ENCODE measurements around the gene PNMA6E. TPM values are rescaled to one million over a fixed set of nuclear protein-coding genes. Genes with fewer than 3 reads are reported as not detected.

Gene PNMA6E
- total and polyA plus RNA-seq, 4 donors = 0.08 TPM; not detected in 3

- H3K4me3 ChIP-seq = no peak overlapping the region
- 93 to 97% methylated on average over 4 of the region's 4 CpGs for WGBS, 2 donors
- H3K27me3 ChIP-seq (ENCODE audit: control insufficient read depth in 3 of 3, insufficient read depth in 3 of 3, low read length in 2 of 3) = no peaks in the 10 kb centered on the region
- peaks cover 0 to 16% (median 3%) of the 10 kb centered on the region in 5 donors for H3K4me1 ChIP-seq (ENCODE audit: control insufficient read depth in 5 of 5, insufficient read depth in 5 of 5, low read length in 5 of 5)
- H3K27ac ChIP-seq (ENCODE audit: low read depth in 1 of 2, low read length in 1 of 2) = no peak overlapping the region
- TF ChIP-seq CTCF (IDR thresholded peaks at IDR 0.05; ENCODE audit: control extremely low read depth, extremely low read depth) = no peak
- H3K9me3 ChIP-seq (ENCODE audit: control insufficient read depth in 4 of 4, insufficient read depth in 3 of 4, low read length in 3 of 4) = peaks cover 0 to 14% (median 4%) of the 10 kb centered on the region in 4 donors
- DNase-seq = no peak
- ATAC-seq (ENCODE audit: insufficient read depth, low FRiP score) = no peak
- H3K9ac ChIP-seq (ENCODE audit: insufficient read depth in 1 of 2, low read length in 2 of 2) = no peak overlapping the region
- H3K36me3 ChIP-seq (ENCODE audit: control insufficient read depth in 4 of 4, insufficient read depth in 4 of 4, low read length in 4 of 4) = no peaks in the 10 kb centered on the region
Observed at GRCh38 chrX:153378607-153379006, 22.5 kb downstream of the PNMA6E start.

- no peak overlapping the region for H3K27ac ChIP-seq (ENCODE audit: low read depth in 1 of 2, low read length in 1 of 2)
- ATAC-seq (ENCODE audit: insufficient read depth, low FRiP score) (no peak), DNase-seq (no peak)
- H3K4me3 ChIP-seq = no peak overlapping the region
- H3K36me3 ChIP-seq (ENCODE audit: control insufficient read depth in 4 of 4, insufficient read depth in 4 of 4, low read length in 4 of 4) = no peaks in the 10 kb centered on the region
- 76 to 98% methylated on average over 3 of the region's 3 CpGs for WGBS, 2 donors
- H3K27me3 ChIP-seq (ENCODE audit: control insufficient read depth in 3 of 3, insufficient read depth in 3 of 3, low read length in 2 of 3) = no peaks in the 10 kb centered on the region
- no peak for TF ChIP-seq CTCF (IDR thresholded peaks at IDR 0.05; ENCODE audit: control extremely low read depth, extremely low read depth)
- no peak overlapping the region for H3K9ac ChIP-seq (ENCODE audit: insufficient read depth in 1 of 2, low read length in 2 of 2)
- peaks cover 0 to 16% (median 3%) of the 10 kb centered on the region in 5 donors for H3K4me1 ChIP-seq (ENCODE audit: control insufficient read depth in 5 of 5, insufficient read depth in 5 of 5, low read length in 5 of 5)
- peaks cover 0 to 14% (median 4%) of the 10 kb centered on the region in 4 donors for H3K9me3 ChIP-seq (ENCODE audit: control insufficient read depth in 4 of 4, insufficient read depth in 3 of 4, low read length in 3 of 4)
Observed at GRCh38 chrX:153377727-153378126, 23.4 kb downstream of the PNMA6E start.

GRCh38 chrX:153375571-153375970, 25.6 kb downstream of the PNMA6E start:
- no peak overlapping the region for H3K4me3 ChIP-seq
- H3K9ac ChIP-seq (ENCODE audit: insufficient read depth in 1 of 2, low read length in 2 of 2) = no peak overlapping the region
- peaks cover 0 to 7% (median 0%) of the 10 kb centered on the region in 5 donors for H3K4me1 ChIP-seq (ENCODE audit: control insufficient read depth in 5 of 5, insufficient read depth in 5 of 5, low read length in 5 of 5)
- no peak for DNase-seq
- no peaks in the 10 kb centered on the region for H3K27me3 ChIP-seq (ENCODE audit: control insufficient read depth in 3 of 3, insufficient read depth in 3 of 3, low read length in 2 of 3)
- no peak for TF ChIP-seq CTCF (IDR thresholded peaks at IDR 0.05; ENCODE audit: control extremely low read depth, extremely low read depth)
- no peak for ATAC-seq (ENCODE audit: insufficient read depth, low FRiP score)
- H3K36me3 ChIP-seq (ENCODE audit: control insufficient read depth in 4 of 4, insufficient read depth in 4 of 4, low read length in 4 of 4) = no peaks in the 10 kb centered on the region
- H3K9me3 ChIP-seq (ENCODE audit: control insufficient read depth in 4 of 4, insufficient read depth in 3 of 4, low read length in 3 of 4) = peaks cover 0 to 14% (median 4%) of the 10 kb centered on the region in 4 donors
- no peak overlapping the region for H3K27ac ChIP-seq (ENCODE audit: low read depth in 1 of 2, low read length in 1 of 2)
- WGBS, 2 donors = 83 to 96% methylated on average over 5 of the region's 5 CpGs

GRCh38 chrX:153374426-153374825, 26.7 kb downstream of the PNMA6E start:
- H3K9me3 ChIP-seq (ENCODE audit: control insufficient read depth in 4 of 4, insufficient read depth in 3 of 4, low read length in 3 of 4) = peaks cover 0 to 14% (median 4%) of the 10 kb centered on the region in 4 donors
- no peak overlapping the region for H3K9ac ChIP-seq (ENCODE audit: insufficient read depth in 1 of 2, low read length in 2 of 2)
- TF ChIP-seq CTCF (IDR thresholded peaks at IDR 0.05; ENCODE audit: control extremely low read depth, extremely low read depth) = no peak
- peaks cover 0 to 4% (median 0%) of the 10 kb centered on the region in 3 donors for H3K27me3 ChIP-seq (ENCODE audit: control insufficient read depth in 3 of 3, insufficient read depth in 3 of 3, low read length in 2 of 3)
- ATAC-seq (ENCODE audit: insufficient read depth, low FRiP score) (no peak), DNase-seq (no peak)
- no peak overlapping the region for H3K27ac ChIP-seq (ENCODE audit: low read depth in 1 of 2, low read length in 1 of 2)
- H3K4me1 ChIP-seq (ENCODE audit: control insufficient read depth in 5 of 5, insufficient read depth in 5 of 5, low read length in 5 of 5) = peaks cover 0 to under 1% (median 0%) of the 10 kb centered on the region in 5 donors
- H3K36me3 ChIP-seq (ENCODE audit: control insufficient read depth in 4 of 4, insufficient read depth in 4 of 4, low read length in 4 of 4) = no peaks in the 10 kb centered on the region
- no peak overlapping the region for H3K4me3 ChIP-seq
- WGBS, 2 donors = 55 to 72% methylated on average over 7 of the region's 7 CpGs
